GM10266 (cell line): ENCODE data around the gene ESF1.

ENCODE experiments used
- DNase-seq: peaks from one replicate; pipeline ENCODE4 v3.0.0; 2012; ENCODE audit errors: extremely low spot score
- TF ChIP-seq, protein P1 (sequence below): IDR thresholded peaks from 2 replicates; pipeline ENCODE4 v1.5.1; 2012; ENCODE audit warnings: mild to moderate bottlenecking, low read depth; ENCODE audit not compliant: control insufficient read depth, insufficient read depth; ENCODE audit errors: missing control alignments

The ESF1 gene

DNA sequence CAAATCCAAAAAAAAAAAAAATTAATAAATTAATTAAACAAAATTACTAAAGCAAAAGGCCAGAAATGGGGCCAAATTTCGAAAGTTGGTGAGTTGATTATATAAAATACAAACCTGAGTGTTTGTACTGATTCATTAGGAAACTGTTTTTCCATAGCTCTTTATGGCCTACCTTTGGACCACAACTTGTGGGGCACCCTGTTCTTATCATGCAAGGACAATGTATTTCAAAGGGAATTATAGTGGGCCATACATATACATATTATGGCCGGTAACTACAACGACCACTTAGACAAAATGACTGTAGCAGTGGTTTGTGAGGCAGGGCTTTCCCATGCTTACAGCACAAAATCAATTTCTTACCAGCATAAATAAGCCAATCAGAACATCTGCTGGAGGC, 69.5 kb downstream of the ESF1 start:
- DNase-seq = no peak
- TF ChIP-seq, protein P1, sequence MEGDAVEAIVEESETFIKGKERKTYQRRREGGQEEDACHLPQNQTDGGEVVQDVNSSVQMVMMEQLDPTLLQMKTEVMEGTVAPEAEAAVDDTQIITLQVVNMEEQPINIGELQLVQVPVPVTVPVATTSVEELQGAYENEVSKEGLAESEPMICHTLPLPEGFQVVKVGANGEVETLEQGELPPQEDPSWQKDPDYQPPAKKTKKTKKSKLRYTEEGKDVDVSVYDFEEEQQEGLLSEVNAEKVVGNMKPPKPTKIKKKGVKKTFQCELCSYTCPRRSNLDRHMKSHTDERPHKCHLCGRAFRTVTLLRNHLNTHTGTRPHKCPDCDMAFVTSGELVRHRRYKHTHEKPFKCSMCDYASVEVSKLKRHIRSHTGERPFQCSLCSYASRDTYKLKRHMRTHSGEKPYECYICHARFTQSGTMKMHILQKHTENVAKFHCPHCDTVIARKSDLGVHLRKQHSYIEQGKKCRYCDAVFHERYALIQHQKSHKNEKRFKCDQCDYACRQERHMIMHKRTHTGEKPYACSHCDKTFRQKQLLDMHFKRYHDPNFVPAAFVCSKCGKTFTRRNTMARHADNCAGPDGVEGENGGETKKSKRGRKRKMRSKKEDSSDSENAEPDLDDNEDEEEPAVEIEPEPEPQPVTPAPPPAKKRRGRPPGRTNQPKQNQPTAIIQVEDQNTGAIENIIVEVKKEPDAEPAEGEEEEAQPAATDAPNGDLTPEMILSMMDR = no peak

DNA sequence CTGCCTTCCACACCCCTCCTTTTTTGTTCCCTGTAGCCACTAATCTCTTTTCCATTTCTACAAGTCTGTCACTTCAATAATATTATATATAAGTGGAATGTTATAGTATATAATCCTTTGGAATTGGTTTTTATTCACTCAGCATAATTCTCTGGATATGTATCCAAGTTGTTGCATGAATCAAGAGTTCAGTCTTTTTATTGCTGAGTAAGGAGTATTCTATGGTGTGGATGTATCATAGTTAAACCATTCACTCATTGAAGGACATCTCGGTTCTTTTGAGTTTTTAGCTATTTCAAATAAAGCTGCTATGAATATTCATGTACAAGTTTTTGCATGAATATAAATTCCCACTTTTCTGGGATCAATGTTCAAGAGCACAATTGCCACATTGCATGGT, 76.5 kb downstream of the ESF1 start:
- DNase-seq = no peak
- TF ChIP-seq, protein P1 = no peak

DNA sequence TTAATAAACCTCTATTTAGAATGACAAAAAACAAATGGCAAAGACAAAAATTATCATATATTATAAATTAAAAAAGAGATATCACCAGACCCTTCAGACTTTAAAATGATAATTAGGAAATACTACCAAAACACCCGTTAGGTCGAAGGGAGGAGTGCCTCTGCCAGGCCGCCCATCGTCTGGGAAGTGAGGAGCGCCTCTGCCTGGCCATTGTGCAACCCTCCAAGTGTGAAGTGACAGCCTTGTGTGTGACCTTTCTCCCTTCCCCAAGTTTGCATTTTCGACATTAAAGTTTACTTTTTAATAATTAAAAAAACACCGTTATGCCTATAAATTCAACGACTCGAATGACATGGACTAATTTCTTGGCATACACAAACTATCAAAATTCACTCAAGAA, 81.5 kb downstream of the ESF1 start:
- TF ChIP-seq, protein P1 = no peak
- no peak for DNase-seq

DNA sequence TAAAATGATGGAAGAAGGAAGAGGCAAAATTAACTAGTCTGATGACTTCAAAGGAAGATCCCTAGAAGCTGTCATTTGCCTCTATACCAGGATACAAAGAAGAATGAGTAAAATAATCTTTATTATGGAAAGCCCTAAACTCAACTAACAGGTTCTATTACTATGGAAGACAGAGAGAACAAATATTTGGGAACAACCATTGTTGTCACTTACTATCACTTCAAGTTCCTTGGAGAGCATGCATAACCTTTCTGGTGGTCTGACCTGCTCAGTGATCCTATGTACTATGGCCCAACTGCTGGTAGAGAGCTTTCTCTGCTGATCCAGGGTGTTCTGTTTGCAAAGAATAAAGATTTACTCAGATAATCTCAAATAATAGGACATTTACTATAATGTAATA, 83.2 kb downstream of the ESF1 start:
- DNase-seq = no peak
- TF ChIP-seq, protein P1 = no peak

DNA sequence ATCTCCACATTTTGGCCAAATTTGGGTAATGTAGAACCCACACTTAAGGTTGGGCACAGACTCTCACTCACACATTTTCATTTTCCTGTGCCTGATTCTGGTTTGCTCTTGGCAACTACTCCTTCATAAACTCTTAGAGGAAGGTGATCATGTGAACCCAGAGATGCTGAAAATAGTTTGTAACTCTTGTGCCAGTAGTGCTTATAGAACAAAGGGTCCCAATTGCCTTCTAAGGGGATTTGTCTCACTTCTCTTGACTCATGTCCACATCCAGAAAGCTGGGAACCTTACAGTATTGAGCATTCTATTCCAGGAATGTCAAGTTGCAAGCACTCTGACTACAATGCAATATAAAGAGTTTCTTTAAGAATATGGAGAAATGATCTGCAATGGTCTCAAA, 84.0 kb downstream of the ESF1 start:
- no peak for DNase-seq
- TF ChIP-seq, protein P1 = no peak

DNA sequence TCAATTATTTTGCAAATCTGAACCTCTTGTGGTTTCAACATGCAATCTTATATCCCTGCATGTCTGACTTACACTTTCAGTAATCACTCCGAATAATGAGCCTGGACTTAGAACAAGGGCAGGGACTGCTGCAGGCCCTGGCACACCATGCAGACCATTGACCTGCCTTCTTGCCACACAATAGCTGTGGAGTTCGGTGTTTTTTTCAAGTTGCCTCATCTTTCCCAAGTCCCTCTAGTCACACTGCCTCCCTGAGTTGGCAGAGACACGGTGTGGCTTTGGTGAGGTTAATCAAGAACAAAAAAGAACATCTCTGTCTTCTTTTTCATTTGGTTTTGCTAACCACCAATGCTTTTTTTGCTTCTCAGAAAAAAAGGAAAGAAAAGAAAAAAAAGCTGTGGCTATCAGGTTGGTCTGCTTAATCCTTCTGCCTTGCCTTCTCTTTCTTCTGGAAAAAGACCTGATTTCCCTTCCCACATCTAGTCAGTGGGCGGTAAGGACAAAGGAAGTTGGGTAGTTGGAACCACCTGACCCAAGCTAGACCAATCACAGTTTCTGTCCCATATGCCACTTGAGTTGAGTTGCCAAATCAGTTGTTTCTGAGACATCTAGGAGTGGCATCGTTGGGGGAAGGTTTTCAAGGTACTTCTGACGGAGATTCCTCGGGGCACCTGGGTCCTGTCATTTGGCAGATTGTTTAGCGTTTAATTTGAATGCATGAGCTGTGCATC, 90.1 kb downstream of the ESF1 start:
- DNase-seq = no peak
- TF ChIP-seq, protein P1 = no peak
